ENCODE measurements around the gene EXOC2. TPM values are rescaled to one million over a fixed set of nuclear protein-coding genes. Genes with fewer than 3 reads are reported as not detected.

EXOC2 gene
- total and polyA plus RNA-seq, 10 donors, result 7.0 to 32.8 (median 25.3) TPM

DNA sequence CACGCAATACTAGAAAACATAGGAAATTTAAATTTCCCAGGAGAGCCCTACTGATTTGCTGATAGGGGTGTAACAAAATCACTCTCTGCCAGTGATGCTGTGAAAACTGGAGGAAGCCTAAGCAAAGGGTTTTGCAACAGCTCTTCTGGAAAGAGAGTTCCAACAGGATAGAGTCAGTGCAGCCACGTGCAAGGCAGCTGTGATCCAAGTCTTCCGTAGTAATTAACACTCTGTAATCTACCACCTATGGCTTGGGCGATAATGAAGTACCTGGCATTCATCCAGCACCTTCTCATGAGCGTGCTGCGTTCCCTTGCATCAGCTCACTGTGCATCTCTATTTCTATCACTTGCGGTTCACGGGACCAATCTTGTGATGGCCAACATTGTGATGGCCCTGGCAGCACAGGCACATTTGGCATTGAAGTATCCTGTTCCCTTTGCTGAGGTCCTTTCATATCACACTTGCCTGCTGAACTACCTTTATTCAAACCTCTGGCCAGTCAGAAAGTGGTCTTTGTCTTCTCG, 253.2 kb downstream of the EXOC2 start:
- TF ChIP-seq POLR2AphosphoS5 (IDR thresholded peaks at IDR 0.05) (no peak), POLR2A (IDR thresholded peaks at IDR 0.05) (no peak)
- TF ChIP-seq, protein P1, sequence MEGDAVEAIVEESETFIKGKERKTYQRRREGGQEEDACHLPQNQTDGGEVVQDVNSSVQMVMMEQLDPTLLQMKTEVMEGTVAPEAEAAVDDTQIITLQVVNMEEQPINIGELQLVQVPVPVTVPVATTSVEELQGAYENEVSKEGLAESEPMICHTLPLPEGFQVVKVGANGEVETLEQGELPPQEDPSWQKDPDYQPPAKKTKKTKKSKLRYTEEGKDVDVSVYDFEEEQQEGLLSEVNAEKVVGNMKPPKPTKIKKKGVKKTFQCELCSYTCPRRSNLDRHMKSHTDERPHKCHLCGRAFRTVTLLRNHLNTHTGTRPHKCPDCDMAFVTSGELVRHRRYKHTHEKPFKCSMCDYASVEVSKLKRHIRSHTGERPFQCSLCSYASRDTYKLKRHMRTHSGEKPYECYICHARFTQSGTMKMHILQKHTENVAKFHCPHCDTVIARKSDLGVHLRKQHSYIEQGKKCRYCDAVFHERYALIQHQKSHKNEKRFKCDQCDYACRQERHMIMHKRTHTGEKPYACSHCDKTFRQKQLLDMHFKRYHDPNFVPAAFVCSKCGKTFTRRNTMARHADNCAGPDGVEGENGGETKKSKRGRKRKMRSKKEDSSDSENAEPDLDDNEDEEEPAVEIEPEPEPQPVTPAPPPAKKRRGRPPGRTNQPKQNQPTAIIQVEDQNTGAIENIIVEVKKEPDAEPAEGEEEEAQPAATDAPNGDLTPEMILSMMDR (IDR thresholded peaks at IDR 0.05 in 8 of 11, conservative IDR thresholded peaks at IDR 0.05 in 3 of 11), result no peak
- Histone ChIP-seq H3K27ac (no peak overlapping the region), H3K36me3 (no peaks in the 10 kb centered on the region), H3K9me3 (no peaks in the 10 kb centered on the region), H3K27me3 (replicated peaks in 1 of 7) (no peaks in the 10 kb centered on the region), H3K4me1 (peaks cover 0 to 7% (median 0%) of the 10 kb centered on the region in 6 donors), H3K4me3 (no peak overlapping the region)
- no peak for DNase-seq
- WGBS, 5 donors, result 82 to 87% (median 87%) methylated on average over 9 of the region's 9 CpGs
- intact Hi-C loops (cut with DNase I; ENCODE audit: low total_unique reads), result no loop called here

DNA sequence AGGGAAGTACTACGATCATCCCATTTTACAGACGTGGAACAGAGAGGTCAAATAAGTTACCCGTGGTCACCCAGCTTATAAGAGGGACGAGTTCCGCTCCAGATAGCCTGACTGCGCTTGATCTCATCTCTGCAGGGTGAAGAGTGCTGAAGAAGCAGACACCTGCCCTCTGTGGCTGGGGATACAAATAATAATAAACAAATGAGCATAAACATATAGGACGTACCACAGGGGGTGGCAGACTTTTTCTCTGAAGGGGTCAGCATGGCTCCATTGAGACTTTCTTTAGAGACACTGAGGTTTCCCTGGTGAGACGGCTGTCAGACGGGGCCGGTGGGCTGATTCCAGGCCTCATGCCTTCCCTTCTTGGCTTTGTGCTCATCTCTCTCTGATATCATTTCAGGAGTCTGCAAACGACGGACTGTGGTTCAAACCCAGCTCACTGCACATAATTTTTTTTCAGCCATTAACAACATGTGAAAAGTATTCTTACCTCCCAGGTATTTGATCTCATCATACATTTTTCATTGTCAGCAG, 254.2 kb downstream of the EXOC2 start:
- no peaks in the 10 kb centered on the region for H3K27me3 ChIP-seq (replicated peaks in 1 of 7)
- TF ChIP-seq, protein P1 (IDR thresholded peaks at IDR 0.05 in 8 of 11, conservative IDR thresholded peaks at IDR 0.05 in 3 of 11), result no peak
- TF ChIP-seq POLR2AphosphoS5 (IDR thresholded peaks at IDR 0.05) (no peak), POLR2A (IDR thresholded peaks at IDR 0.05) (no peak)
- no peak for DNase-seq
- H3K4me3 ChIP-seq, result no peak overlapping the region
- WGBS, 5 donors, result 78 to 88% (median 83%) methylated on average over 12 of the region's 12 CpGs
- H3K36me3 ChIP-seq, result no peaks in the 10 kb centered on the region
- intact Hi-C loops (cut with DNase I; ENCODE audit: low total_unique reads), result no loop called here
- no peak overlapping the region for H3K27ac ChIP-seq
- H3K9me3 ChIP-seq, result no peaks in the 10 kb centered on the region
- peaks cover 0 to 12% (median 2%) of the 10 kb centered on the region in 6 donors for H3K4me1 ChIP-seq

DNA sequence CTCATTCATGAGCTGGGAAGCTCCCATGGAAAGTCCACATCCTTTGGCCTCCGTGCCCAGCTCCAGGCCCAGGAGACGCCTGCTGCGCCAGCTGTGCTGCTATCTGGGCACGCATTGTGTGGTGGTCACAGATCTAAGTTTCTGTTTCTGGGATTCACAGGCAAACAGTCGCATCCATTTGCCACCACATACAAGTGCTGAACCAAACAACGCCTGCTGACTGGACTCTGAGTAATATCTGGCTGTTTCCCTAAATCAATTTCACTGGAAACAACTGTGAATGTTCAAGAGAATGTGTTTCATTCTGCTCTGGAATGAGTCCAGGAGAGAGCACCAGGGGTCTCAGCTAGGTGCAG, 255.9 kb downstream of the EXOC2 start:
- H3K9me3 ChIP-seq, result no peaks in the 10 kb centered on the region
- no peaks in the 10 kb centered on the region for H3K36me3 ChIP-seq
- no peak for DNase-seq
- intact Hi-C loops (cut with DNase I; ENCODE audit: low total_unique reads), result no loop called here
- no peak overlapping the region for H3K4me3 ChIP-seq
- no peaks in the 10 kb centered on the region for H3K27me3 ChIP-seq (replicated peaks in 1 of 7)
- WGBS, 5 donors, result 89 to 97% (median 94%) methylated on average over 6 of the region's 6 CpGs
- peaks cover 0 to 13% (median 2%) of the 10 kb centered on the region in 6 donors for H3K4me1 ChIP-seq
- H3K27ac ChIP-seq, result no peak overlapping the region
- TF ChIP-seq POLR2AphosphoS5 (IDR thresholded peaks at IDR 0.05) (no peak), POLR2A (IDR thresholded peaks at IDR 0.05) (no peak)
- TF ChIP-seq, protein P1 (IDR thresholded peaks at IDR 0.05 in 8 of 11, conservative IDR thresholded peaks at IDR 0.05 in 3 of 11), result no peak

DNA sequence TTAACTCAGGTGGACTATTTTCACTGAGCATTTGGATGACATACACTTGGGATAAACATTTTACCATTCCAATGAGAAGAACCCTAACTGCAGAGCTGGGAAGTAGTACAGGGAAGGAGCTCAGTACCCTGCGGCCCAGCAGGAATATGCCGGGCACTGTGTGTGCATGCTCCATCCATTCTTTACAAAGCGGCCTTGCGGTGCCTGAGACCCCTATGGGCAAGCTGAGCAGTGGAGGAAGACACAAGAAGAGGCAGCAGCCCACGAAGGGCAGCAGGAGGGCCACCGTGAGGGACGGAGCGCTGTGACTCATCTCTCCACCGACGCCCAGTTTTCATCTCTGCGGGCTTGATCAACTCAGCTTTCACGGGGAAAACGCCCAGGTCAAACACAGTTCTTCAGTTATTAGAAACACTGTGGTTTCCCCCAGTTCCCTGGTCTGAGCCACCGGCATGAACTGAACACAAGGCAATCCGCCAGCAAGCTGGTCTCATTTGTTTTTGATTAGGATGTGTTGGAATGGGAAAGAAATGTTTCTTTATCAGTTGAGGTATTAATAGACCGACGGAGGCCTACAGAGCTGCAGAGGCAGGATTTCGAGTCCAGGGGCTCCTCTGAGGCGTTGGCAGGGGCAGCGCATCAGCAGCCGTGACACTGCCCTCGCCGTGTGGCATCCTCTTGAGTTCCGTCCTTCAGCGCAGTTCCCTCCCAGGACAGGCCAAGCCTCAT, 256.5 kb downstream of the EXOC2 start:
- H3K4me1 ChIP-seq, result peaks cover 0 to 17% (median 2%) of the 10 kb centered on the region in 6 donors

More for the DNA sequence above, 256.5 kb downstream of the EXOC2 start:
- Histone ChIP-seq H3K4me3 (no peak overlapping the region), H3K36me3 (no peaks in the 10 kb centered on the region), H3K27ac (no peak overlapping the region), H3K9me3 (no peaks in the 10 kb centered on the region), H3K27me3 (replicated peaks in 1 of 7) (no peaks in the 10 kb centered on the region)
- peak; percentile 59 for DNase-seq
- no peak for TF ChIP-seq POLR2AphosphoS5 (IDR thresholded peaks at IDR 0.05)
- TF ChIP-seq, protein P1 (IDR thresholded peaks at IDR 0.05 in 8 of 11, conservative IDR thresholded peaks at IDR 0.05 in 3 of 11), result no peak
- no peak for TF ChIP-seq POLR2A (IDR thresholded peaks at IDR 0.05)
- intact Hi-C loops (cut with DNase I; ENCODE audit: low total_unique reads), result no loop called here
- WGBS, 5 donors, result 76 to 92% (median 89%) methylated on average over 22 to 25 of the region's 25 CpGs

All from spleen (tissue), 11 donors.